ENCODE measurements around the gene PPIL4. TPM values are rescaled to one million over a fixed set of nuclear protein-coding genes. Genes with fewer than 3 reads are reported as not detected.
"Not testable (repeated sequence)": the region's sequence is repeated elsewhere in the genome, so short reads cannot be mapped to it uniquely, and the experiment has no call there.

The PPIL4 gene
- total RNA-seq, 1 experiment from 2014 or later, result 43.0 TPM

- Histone ChIP-seq H3K4me3 (ENCODE audit: low read depth, low read length, poor library complexity, severe bottlenecking) (no peak overlapping the region), H3K9me3 (ENCODE audit: low read depth, low read length, poor library complexity, severe bottlenecking) (no peaks in the 10 kb centered on the region), H3K27me3 (replicated peaks; ENCODE audit: insufficient read depth, low read depth, low read length, poor library complexity) (no peaks in the 10 kb centered on the region), H3K36me3 (ENCODE audit: insufficient read depth, low read length, poor library complexity, severe bottlenecking) (no peaks in the 10 kb centered on the region), H3K27ac (ENCODE audit: low read depth, low read length, poor library complexity, severe bottlenecking) (no peak overlapping the region), H3K4me1 (ENCODE audit: insufficient read depth, low read length, poor library complexity, severe bottlenecking) (peaks cover 3% of the 10 kb centered on the region)
- ChIA-PET CTCF (interaction anchor here (0.6 kb wide), 1 partner anchor 267 kb away, joined by 4 read pairs; no protein-coding TSS in a partner anchor), POLR2A (ENCODE audit: low non-redundant PET) (no interaction called here)
- TF ChIP-seq CTCF (conservative IDR thresholded peaks at IDR 0.05; ENCODE audit: low read depth, low read length) (no peak), EZH2 (IDR thresholded peaks at IDR 0.05; ENCODE audit: borderline replicate concordance, low read depth, low read length, poor library complexity, severe bottlenecking) (no peak)
- DNase-seq (ENCODE audit: low spot score), result peak; percentile 83
- no TSS peak for BruUV-seq (replicated peaks)
- intact Hi-C loops (cut with micrococcal nuclease; ENCODE audit: unreplicated experiment), result no loop called here
These were observed 46.8 kb downstream of the PPIL4 start for GRCh38 chr6:149499066-149499465.

GRCh38 chr6:149497365-149497764 lies 48.5 kb downstream of the PPIL4 start:
- POLR2A ChIA-PET (ENCODE audit: low non-redundant PET), result no interaction called here
- Histone ChIP-seq H3K27me3 (replicated peaks; ENCODE audit: insufficient read depth, low read depth, low read length, poor library complexity) (no peaks in the 10 kb centered on the region), H3K9me3 (ENCODE audit: low read depth, low read length, poor library complexity, severe bottlenecking) (no peaks in the 10 kb centered on the region), H3K36me3 (ENCODE audit: insufficient read depth, low read length, poor library complexity, severe bottlenecking) (no peaks in the 10 kb centered on the region), H3K4me1 (ENCODE audit: insufficient read depth, low read length, poor library complexity, severe bottlenecking) (peaks cover 3% of the 10 kb centered on the region), H3K27ac (ENCODE audit: low read depth, low read length, poor library complexity, severe bottlenecking) (no peak overlapping the region), H3K4me3 (ENCODE audit: low read depth, low read length, poor library complexity, severe bottlenecking) (no peak overlapping the region)
- no peak for DNase-seq (ENCODE audit: low spot score)
- CTCF ChIA-PET, result no interaction called here
- intact Hi-C loops (cut with micrococcal nuclease; ENCODE audit: unreplicated experiment), result no loop called here
- no TSS peak for BruUV-seq (replicated peaks)
- no peak for TF ChIP-seq CTCF (conservative IDR thresholded peaks at IDR 0.05; ENCODE audit: low read depth, low read length)

DNA sequence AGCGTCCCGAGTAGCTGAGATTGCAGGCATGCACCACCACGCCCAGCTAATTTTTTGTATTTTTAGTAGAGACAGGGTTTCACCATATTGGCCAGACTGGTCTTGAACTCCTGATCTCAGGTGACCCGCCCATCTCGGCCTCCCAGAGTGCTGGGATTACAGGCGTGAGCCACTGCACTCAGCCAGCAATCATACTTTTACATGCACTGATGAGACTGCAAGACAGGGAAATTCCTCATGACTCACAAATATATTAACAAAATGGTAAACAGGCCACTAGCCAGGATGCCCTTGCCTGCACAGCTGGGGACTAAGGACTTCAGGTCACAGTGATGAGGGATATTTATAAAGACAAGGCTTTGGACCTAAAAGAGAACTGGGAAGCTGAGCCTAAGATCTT lies 49.2 kb downstream of the PPIL4 start:
- DNase-seq (ENCODE audit: low spot score); H3K9me3 ChIP-seq (ENCODE audit: low read depth, low read length, poor library complexity, severe bottlenecking); H3K27ac ChIP-seq (ENCODE audit: low read depth, low read length, poor library complexity, severe bottlenecking); H3K36me3 ChIP-seq (ENCODE audit: insufficient read depth, low read length, poor library complexity, severe bottlenecking); POLR2A ChIA-PET (ENCODE audit: low non-redundant PET); BruUV-seq (replicated peaks); CTCF ChIA-PET; H3K27me3 ChIP-seq (replicated peaks; ENCODE audit: insufficient read depth, low read depth, low read length, poor library complexity); intact Hi-C loops (cut with micrococcal nuclease; ENCODE audit: unreplicated experiment); H3K4me1 ChIP-seq (ENCODE audit: insufficient read depth, low read length, poor library complexity, severe bottlenecking); H3K4me3 ChIP-seq (ENCODE audit: low read depth, low read length, poor library complexity, severe bottlenecking): not testable (repeated sequence)

GRCh38 chr6:149495349-149496016 lies 50.4 kb downstream of the PPIL4 start:
- H3K36me3 ChIP-seq (ENCODE audit: insufficient read depth, low read length, poor library complexity, severe bottlenecking); H3K9me3 ChIP-seq (ENCODE audit: low read depth, low read length, poor library complexity, severe bottlenecking); CTCF ChIA-PET; H3K4me1 ChIP-seq (ENCODE audit: insufficient read depth, low read length, poor library complexity, severe bottlenecking); H3K4me3 ChIP-seq (ENCODE audit: low read depth, low read length, poor library complexity, severe bottlenecking); intact Hi-C loops (cut with micrococcal nuclease; ENCODE audit: unreplicated experiment); DNase-seq (ENCODE audit: low spot score); H3K27me3 ChIP-seq (replicated peaks; ENCODE audit: insufficient read depth, low read depth, low read length, poor library complexity); POLR2A ChIA-PET (ENCODE audit: low non-redundant PET); BruUV-seq (replicated peaks); H3K27ac ChIP-seq (ENCODE audit: low read depth, low read length, poor library complexity, severe bottlenecking): not testable (repeated sequence)

DNA sequence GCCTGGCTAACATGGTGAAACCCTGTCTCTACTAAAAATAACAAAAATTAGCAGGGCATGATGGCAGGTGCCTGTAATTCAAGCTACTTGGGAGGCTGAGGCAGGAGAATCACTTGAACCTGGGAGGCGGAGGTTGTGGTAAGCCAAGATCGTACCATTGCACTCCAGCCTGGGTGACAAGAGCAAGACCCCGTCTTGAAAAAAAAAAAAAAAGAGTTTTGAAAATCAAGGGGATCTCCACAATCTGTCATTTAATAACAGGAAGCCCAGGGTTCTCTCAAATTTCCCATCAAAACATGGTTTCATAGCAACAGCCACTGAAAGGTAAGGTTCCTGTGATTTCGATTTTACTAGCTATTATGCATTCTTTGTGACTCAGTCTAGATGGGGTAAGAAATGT lies 51.0 kb downstream of the PPIL4 start:
- H3K27me3 ChIP-seq (replicated peaks; ENCODE audit: insufficient read depth, low read depth, low read length, poor library complexity); H3K4me1 ChIP-seq (ENCODE audit: insufficient read depth, low read length, poor library complexity, severe bottlenecking); H3K4me3 ChIP-seq (ENCODE audit: low read depth, low read length, poor library complexity, severe bottlenecking); DNase-seq (ENCODE audit: low spot score); CTCF ChIA-PET; H3K36me3 ChIP-seq (ENCODE audit: insufficient read depth, low read length, poor library complexity, severe bottlenecking); intact Hi-C loops (cut with micrococcal nuclease; ENCODE audit: unreplicated experiment); BruUV-seq (replicated peaks); POLR2A ChIA-PET (ENCODE audit: low non-redundant PET); H3K9me3 ChIP-seq (ENCODE audit: low read depth, low read length, poor library complexity, severe bottlenecking); H3K27ac ChIP-seq (ENCODE audit: low read depth, low read length, poor library complexity, severe bottlenecking): not testable (repeated sequence)

Data from A673 (cell line).